ENCODE results near the gene PTPRE.

The PTPRE gene

DNA sequence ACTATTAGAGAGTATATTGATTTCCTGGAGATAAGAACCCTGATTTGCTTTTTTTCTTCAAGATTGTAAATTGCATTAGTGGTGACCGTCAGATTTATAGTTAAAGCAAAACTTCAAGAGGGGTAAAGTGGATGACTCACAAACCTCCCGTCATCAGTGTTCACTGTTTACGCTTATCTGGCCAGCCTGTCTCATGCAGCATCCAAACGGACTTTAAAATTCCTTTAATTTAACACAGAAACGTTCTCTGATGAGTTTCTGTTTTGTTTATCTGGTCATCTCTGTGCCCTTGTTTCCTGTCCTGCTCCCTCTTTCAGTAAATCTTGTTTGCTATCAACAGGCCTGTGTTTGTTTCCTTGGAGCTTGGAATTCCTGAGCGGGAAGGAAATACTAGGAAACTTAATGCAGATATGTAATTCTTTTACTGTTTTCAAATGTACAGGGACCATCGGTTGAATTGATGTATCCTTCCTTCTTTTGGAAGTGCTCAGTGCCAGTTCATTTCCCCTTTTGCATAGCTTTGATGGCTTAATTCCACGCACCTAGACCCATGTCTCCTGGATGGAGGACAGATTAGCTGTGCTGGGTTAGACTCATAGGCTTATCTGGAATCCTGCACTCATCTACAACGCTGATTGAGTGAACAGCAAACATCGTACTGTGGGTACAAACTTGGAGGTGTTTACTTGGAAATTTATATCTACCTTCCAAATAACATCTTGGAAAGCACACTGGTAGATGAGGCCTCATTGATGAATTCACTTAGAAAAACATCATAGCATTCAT is 21.3 kb downstream of the PTPRE start:
- DNase-seq = no peak

DNA sequence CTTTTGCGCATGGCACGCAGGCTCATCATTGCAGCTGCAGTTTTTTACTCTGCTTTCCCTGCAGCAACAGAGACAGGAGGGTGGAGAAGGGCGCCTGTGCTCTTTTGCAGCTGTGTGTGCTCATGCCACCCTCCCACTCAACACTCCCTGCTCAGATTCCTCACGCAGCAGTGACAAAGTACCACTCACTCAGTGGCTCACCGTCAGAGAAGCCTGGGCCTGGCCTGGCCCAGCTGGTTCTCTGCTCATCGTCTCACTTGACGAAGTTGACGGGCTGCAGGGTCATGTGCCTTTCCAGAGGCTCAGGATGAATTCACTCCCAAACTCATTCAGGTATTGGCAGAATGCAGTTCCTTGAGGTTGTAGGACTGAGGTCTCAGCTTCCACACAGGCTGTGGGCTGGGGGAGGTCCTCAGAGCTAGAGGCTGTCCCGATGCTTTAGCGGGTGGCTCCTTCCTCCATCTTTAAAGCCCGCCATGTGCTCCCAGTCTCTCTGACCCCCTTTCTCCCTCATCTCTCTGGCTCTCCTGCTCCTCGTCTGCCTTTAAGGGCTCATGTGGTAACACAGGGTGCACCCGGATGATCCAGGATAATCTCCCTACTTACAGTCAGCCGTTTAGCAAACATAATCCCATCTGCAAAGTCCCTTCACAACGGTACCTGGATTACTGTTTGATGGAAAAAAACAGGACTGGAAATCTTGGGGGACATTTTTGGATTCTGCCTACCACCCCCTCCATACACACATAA is 25.8 kb downstream of the PTPRE start:
- DNase-seq = no peak

DNA sequence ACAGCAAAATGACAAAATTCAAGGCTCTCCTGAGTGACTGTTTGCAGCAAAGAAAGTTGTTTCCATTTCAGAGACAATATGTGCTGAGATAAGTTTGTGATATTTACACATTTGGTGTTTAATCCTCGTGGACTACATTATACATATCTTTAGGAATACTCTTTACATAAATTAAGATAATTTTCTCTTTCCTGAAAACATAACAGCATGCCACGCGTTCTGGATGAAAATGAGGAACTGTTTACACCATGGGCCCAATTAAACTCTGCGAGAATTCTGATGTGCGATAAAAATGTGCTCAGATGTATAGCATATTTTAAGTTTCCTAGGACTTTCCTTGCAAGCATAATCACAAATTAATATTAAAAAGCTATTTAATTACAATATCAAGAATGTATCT is 26.4 kb downstream of the PTPRE start:
- DNase-seq = no peak

DNA sequence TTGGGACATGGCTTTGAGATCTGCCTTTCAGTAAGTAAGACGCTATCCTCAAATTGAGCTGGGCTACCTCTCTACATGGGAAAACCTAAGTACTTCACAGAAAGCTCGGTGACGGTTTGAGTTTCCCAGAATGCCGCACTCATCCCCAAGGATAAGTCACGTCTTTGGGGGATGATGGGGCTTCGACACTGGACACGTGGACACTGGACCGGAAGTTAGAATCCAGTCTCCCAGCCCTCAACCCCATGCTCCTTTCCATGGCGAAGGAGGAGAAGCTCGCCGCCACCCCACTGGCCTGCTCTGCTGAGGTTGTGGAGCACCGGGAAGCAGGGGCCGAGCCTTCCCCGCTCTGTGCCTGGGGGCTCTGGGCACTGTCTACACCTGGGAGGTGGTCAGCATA is 27.5 kb downstream of the PTPRE start:
- no peak for DNase-seq

DNA sequence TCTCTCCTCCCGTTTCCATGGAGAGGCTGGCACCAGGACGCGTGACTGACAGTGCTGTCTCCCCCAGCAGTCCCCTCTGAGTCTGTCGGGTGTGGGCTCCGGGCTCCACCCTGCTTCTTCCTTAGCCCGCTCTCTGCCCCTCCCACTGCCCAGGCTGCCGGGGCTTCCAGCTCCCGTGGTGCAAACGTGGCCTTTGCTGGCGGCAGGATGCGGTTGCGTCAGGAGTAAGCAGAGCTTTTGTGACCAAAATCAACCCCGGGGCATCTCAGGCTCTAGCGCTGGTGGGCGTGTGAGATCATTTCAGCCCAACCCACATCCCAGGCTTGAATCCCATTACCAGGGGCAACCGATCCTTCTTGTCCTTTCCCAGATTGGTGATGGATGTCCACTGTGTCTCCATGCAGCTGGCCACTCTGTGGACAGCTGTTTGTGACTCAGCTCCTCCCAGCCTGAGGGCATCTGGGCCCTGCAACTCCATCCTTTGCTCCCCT is 28.2 kb downstream of the PTPRE start:
- DNase-seq = no peak

DNA sequence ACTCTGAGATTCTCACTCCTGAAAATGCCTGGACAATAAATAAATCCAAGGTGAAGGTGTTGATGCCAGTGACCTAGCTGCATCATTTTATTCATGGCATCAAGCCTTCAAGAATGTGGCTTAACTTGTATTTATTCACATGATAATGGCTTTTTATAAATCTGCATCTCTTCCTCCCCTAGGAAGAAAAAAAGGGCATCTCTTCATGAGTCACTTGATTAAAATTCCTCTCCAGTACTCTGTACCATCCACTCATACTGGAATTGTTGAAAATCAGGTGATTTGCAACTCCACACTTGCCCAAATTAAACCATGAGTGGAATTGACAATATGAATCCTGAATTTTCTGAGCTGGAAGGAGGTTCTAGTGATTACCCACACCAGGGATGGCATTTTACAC is 30.2 kb downstream of the PTPRE start:
- no peak for DNase-seq

DNA sequence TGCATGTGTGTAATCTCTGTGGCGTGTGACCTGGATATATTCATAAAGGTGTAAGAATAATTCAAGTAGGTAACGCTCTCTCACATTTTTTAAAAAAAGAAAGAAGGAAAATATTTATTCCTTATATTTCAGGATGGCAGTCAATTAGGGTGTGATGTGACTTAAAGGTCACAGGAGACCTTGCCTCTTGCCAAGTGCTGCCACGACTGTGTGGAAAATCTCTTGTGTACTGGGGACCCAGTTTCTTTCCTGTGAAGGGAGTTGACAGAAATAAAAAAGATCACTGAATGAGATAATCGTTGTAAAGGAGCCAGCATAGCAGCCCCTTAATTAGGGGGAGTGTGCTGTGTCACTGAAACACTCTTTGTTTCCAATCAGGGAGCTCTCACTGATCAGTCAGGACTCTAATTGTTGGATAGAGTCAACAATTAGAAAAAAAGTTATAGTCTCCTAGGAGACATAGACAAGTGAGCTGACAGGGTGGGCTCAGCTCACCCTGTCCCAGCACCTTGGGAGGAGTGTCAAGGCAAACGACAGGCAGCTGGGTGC is 31.1 kb downstream of the PTPRE start:
- DNase-seq = no peak

DNA sequence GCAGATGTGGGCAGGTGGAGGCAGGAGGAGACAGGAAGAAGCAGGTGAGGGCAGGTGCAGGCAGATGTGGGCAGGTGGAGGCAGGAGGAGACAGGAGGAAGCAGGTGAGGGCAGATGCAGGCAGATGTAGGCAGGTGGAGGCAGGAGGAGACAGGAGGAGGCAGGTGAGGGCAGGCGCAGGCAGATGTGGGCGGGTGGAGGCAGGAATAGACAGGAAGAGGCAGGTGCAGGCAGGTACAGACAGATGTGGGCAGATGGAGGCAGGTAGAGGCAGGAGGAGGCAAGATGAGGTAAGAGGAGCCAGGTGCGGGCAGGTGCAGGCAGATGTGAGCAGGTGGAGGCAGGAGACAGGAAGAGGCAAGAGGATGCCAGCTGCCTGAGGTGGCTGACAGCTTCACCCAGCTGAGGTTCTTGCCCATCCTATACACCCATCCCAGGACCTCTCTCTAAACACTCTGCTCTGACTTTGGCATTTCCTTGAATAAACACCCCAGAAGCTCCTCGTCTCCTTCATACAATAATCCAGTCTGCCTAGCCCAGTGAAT is 33.0 kb downstream of the PTPRE start:
- no peak for DNase-seq

DNA sequence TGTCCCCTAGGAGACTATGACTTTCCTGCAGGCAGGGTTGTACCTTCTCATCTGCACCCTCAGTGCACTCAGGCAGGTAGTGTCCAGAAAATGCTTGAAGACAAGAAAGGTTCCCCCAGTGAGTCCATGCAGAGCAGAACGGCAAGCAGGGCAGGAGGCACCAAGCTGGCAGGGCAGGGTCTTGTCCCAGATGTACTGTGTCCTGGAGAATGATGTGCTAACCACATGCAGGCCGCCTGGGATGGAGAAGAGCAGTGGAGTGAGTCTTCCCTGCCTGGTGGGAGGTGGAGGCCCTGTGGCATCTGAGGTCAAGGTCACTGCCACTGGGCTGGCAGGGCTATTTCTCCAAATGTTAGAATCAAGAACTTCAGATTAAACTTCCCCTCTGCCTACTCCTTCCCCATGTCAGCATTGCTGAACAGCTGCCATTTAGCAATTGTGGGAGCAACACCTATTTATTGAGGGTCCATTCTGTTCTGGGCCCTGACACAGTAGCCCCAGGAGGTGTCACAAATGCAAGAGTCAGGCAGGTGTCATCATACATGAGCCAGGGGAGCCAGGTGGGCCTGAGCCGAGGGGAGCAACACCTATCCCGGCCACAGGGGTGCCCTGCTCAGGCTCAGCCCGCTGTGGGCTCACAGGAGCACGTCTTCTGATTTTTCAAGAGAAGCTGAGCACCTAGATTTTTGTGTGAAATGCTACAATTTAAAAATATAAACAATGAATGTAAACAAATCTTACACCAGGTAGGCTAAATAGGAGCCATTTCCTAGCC is 34.1 kb downstream of the PTPRE start:
- DNase-seq = no peak

DNA sequence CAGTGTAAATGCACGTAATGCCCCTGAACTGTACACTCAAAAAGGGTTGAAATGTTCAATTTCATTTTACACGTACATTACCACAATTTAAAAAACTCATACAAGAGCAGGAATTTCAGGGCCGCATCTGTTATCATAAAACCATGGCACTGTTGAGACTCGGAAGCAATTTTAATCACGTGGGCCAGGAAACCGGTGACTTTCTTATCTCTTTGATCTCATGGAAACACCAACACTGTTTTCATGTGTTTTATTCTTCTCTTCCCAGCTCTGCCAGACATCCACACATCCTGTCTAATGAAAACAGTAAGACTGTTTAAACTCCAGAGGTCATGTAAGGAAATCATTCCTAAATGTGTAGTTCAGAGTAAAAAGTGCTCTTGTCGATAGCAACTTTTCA is 35.9 kb downstream of the PTPRE start:
- no peak for DNase-seq

DNA sequence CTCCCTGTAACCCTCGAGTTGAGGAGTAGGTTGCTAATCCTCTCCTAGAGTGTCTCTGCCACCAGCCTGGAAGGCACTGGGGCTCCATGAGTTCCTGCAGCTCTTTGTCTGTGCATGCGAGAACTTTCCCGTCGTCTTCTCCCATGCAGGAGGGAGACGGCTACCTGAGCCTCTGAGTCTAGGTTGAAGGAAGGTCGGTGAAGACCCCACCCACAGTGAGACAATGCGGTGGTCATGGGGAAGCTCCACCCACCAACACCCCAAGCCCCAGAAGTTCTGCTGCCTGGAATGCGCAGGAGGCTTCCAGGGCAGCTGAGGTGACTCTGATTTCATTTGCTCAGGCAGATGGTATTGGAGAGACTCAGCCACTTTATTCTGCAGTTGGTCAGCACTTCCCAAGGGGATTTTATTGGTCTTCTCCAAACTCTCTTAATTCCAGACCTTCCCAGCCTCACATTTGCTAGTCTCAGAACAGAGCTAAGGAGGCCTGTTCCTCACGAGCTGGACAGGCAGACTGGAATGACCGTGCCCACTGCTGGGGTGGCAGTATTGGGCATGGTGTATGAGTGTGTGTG is 36.5 kb downstream of the PTPRE start:
- DNase-seq = no peak

DNA sequence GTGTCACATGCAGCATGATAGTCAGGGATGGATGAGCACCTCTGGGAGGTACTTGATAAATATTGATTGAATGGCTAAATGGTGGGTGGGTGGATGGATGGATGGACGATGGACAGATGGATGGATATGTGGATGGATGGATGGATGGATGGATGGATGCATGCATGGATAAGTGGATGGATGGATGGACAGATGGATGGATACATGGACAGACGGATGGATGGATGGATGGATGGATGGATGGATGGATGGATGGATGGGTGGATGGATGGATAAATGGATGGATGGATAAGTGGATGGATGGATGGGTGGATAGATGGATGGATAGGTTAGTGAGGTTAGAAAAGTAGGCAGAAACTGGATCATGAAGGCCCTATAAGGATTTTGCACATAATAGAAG is 37.4 kb downstream of the PTPRE start:
- no peak for DNase-seq

DNA sequence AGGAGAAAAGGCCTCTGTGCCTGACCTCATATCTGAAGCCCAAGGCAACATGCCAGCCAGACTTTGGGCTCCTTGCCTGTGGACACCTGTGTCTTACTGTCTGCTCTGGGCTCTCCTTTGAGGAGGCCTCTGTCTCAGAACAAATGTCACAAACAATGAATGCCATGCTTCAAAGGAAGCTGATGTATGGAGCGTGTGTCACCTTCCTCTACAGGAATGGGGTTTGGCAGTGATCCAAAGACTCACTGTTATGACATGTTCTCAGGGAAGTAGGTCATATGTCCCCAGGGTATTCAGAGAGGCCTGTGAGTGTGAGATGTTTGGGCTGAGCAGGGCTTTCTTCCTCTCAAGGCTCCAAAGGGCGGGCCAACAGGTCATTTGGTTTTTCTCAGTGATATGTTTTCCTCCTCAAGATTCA is 38.4 kb downstream of the PTPRE start:
- DNase-seq = no peak

DNA sequence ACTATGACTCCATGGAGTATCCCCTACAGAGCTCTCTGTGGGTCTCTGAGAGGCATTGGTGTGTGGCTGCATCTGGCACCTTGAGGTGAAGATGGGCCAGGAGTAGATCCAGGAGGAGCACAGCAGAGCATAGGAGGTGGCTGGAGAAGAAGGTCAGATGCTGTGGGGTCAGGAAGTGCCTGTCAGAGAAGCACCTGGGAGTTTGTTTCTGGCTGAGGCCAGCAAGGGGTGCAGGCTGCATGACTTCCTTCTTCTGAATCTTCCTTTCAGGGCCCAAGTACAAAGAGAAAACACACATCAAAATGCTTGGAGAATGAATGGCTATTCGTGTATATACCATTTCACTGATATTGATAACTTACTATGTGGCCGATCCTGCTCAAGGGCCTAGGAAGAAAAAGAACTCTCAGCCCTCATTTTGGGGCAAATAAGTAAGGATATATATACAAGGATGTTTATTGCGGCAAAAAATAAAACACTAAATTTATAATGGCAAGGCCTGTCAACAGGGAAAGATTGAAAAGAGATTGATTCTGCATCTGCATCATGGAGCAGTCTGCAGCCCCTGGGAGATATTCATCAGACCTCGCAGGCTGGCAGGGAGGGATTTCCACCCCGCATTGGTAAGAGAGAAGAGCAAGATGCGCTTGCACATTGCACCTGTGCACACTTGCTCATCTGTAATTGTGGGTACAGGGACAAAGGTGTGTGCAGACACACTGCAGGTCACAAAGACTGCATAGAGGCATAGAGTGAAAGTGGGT is 39.2 kb downstream of the PTPRE start:
- no peak for DNase-seq

DNA sequence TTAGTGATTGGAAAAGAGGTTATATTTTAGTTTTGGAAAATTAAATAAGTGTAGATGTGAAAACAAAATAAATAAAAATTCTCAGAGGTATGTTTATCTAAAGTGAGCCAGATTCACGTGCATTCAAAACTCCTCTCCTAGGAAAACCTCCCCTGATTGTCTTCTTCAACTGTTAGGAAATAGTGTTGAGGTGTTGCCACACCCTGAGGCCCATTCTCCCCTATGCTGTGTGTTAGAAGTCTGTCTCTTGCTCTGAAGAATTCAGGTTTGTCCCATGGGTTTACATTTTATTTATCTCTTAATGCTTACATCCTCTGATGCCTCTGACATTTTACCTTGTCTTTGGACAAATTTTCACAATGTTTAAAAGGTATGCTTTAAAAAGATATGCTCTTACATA is 40.3 kb downstream of the PTPRE start:
- DNase-seq = no peak

DNA sequence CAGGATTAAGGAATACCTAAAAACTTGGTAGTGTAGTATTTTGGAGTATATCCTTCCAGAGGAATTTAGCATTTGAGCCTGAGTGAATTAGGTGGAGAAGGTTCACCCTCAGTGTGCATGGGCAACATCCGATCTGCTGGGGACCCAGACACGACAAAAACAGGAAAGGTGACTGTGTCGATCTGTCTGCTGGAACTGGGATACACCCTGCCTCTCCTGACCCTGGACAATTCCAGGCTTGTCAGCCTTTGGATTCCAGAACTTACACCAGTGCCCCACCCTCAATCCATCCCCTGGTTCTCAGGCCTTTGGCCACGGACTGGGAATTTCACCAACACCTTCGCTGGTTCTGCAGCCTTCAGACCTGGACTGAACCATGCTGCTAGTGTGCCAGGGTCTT is 41.9 kb downstream of the PTPRE start:
- DNase-seq = no peak

DNA sequence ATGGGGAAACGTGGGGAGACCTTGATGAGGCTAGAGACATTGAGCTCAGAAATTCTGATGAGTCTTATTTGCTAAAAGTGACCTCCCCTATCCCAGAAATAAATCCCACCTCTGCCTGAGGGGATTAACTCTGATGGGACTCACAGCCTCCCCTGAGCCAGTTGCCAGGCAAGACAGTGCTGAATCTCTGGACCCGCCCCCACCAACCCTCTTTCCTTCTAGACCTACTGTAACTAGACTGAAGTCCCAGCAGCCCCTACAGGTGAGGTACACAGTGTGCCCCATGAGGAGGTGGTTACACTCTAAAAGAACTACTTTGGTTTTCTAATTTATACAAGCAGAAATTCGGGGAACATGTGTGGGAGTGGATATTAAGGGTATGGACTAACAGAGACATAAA is 42.9 kb downstream of the PTPRE start:
- DNase-seq = no peak

DNA sequence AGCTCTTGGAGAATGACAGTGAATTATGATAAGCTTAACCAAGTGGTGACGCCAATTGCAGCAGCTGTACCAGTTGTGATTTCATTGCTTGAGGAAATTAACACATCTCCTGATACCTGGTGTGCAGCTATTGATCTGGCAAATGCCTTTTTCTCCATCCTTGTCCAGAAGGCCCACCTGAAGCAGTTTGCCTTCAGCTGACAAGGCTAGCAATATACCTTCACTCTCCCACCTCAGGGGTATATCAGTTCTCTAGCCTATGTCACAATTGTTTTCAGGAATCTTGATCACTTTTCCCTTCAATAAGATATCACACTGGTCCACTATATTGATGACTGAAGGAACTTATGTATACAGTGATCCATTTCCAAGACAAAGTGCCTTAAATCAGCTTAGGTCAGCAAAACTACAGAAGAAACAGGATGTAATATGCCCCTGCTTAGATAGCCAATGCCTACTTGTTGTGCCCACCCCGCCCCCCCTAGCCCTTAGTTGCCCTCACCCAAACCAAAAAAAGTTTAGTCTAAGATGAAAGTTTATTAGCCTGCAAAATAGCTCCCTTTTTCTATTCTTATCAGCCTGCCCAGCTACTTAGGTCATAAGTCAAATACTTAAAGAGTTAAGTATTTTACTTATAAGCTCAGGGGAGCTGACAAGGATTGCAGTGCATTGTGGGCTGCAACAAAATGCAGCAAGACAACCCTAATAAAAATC is 45.1 kb downstream of the PTPRE start:
- DNase-seq = no peak

DNA sequence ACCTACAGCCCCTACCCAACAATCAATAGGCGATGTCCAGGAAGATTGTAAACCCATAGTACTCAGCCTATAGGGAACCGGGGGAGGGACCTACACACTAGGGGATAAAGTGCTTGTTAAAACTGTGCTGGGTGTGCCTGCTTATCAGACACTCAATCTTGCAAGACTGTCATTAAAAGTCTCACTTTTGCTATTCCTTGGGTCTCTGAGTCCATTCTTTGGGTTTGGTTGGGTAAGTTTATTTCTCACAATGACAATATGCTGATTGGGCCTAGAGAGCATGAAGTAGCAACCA is 45.6 kb downstream of the PTPRE start:
- no peak for DNase-seq

DNA sequence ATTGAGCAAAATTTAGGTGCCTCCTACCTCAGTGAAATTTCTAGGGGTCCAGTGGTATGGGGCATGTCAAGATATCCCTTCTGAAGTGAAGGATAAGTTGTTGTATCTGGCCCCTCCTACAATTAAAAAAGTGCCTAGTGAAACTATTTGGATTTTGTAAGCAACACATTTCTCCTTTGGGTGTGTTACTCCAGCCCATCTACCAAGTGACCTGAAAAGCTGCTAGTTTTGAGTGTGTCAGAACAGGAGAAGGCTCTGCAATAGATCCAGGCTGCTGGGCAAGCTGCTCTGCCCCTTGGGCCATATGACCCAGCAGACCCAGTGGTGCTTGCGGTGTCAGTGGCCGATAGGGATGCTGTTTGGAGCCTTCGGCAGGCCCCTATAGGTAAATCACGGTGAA is 46.0 kb downstream of the PTPRE start:
- no peak for DNase-seq

DNA sequence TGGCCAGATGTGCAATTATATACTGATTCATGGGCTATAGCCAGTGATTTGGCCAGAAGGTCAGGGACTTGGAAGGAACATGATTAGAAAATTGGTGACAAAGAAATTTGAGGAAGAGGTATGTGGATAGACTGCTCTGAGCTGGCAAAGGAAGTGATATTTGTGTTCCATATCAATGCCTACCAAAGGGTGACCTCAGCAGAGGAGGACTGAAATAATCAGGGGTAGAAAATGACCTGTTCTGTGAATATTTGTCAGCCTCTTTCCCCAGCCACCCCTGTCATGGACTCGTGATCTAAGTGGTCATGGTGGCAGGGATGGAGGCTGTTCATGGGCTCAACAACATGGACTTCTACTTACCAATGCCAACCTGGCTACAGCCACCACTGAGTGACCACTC is 47.0 kb downstream of the PTPRE start:
- no peak for DNase-seq

All from NCI-H526 (cell line).